COR-L47 (cell line): ENCODE measurements around the gene PLAGL1.

Experiments
- DNase-seq: peaks from one replicate; lab custom pipeline; 2025; lab: John Stamatoyannopoulos, UW

Gene PLAGL1

GRCh38 chr6:143965503-143966171, 42.4 kb downstream of the PLAGL1 start:
- DNase-seq, result no peak

GRCh38 chr6:143964674-143965081, 43.4 kb downstream of the PLAGL1 start:
- DNase-seq, result no peak

GRCh38 chr6:143963158-143963919, 44.7 kb downstream of the PLAGL1 start:
- DNase-seq, result no peak

DNA sequence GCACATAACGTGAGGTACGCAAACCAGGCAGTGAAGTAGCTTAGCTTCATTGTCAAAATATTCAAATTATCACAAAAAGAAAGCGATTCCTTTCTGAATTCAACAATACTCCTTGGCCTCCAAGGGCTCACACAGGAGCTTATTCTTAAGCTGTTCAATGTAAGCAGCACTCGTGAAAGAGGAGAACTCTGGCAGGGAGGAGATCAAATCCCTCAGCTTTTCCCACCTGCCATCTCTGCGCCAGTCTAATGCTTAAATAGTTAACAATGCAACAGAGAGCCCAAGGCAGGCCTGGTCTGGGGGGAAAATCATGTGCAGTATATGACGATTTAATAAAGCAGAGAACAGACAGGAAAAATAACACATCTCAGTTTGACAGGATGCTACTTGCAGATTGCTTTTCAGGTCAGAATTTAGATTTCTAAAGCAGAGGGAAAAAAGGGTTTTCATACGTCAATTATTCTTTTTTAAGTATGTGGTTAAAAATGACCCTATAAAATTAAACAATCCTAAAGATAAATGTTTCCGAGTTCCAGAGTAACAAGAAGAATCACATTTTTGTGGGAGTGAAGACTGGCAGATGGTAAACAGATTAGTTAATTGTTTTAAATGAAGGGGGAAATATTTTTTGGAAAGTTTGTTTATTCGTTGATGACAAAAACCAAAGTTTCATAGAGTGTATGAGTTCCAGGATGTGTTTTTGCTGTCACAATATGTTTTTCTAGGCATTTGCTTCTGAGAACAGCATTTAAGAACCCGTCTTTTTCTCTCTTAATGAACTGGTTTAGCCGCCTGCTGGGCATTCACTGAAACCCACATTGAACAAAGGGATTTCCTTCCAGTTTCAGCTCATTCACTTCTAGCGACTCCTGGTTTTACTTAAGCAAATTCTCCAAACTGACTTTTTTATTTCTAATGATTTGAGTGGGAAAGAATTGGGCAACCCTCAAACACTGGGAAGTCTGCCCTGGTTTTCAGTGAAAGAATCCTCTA, 45.9 kb downstream of the PLAGL1 start:
- DNase-seq, result no peak

DNA sequence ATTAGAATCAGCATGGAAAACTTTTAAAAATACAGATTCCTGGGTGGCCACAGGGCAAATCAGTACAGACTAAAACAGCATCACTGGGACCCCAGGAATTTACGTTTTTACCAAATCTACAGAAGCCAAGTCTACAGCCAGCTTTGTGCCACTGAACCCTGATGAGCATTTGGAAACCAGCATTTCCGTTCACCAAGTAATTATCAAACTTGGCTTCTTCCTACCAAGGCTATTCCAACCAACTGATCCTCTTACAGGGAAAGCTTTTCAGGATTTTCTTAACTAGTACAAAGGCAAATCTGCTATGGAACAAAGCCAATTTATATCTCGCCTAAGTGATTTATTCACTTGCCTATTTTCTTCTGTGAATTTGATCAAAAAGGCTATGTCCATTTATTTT, 47.0 kb downstream of the PLAGL1 start:
- DNase-seq, result no peak

GRCh38 chr6:143959927-143960326, 48.1 kb downstream of the PLAGL1 start:
- DNase-seq, result no peak

DNA sequence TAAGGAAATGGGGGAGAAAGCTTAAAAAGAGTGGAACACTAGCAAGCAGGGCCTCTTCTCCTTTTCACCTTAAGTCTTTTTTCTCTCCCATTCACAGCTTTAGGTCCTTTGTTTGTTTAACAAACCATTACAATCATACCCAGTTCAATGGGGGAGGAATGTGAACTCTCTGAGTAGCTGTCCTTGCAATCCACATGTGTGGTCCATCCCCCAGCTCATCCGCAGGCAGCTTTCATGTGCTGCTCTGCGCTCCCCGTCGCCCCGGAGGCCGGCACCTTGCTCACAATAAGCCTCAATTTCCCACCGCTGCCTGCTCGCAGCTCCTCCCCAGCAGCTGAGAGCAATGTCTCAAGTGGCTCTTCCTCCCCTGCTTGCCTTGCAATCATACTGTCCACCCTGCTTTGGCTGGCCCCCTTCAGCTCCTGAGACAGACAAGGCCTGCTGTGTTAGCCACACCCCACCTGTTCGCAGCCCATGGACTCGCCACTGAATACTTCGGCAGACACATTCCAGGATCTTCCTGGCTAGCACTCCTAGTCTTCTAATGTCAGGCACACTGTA, 49.1 kb downstream of the PLAGL1 start:
- no peak for DNase-seq

GRCh38 chr6:143957679-143958274, 50.3 kb downstream of the PLAGL1 start:
- no peak for DNase-seq

- DNase-seq, result no peak
Measured at GRCh38 chr6:143955971-143956370, 52.1 kb downstream of the PLAGL1 start.

DNA sequence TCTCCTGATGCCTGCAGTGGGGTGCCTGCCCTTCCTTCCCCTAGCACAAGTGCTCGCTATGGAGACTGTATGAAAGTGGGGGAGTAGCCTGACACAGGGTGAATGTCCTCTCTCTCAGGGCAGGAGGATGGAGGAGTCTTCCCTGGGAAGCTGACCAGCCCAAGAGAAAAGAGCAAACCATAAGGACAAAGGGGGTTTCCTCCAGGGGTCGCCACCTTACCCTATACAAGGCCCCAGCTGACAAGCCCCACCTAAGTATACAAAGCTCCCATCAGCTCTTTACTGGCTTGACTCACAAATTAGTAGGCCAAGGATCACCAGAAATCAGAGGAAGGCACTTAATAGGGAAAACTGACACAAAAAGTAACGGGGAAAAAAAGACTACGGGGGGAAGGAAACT, 54.1 kb downstream of the PLAGL1 start:
- no peak for DNase-seq

GRCh38 chr6:143952947-143953701, 54.9 kb downstream of the PLAGL1 start:
- no peak for DNase-seq

- DNase-seq, result no peak
Measured at GRCh38 chr6:143952060-143952778, 55.8 kb downstream of the PLAGL1 start.

- no peak for DNase-seq
Measured at GRCh38 chr6:143950875-143951274, 57.2 kb downstream of the PLAGL1 start.

GRCh38 chr6:143949962-143950361, 58.1 kb downstream of the PLAGL1 start:
- DNase-seq, result no peak

DNA sequence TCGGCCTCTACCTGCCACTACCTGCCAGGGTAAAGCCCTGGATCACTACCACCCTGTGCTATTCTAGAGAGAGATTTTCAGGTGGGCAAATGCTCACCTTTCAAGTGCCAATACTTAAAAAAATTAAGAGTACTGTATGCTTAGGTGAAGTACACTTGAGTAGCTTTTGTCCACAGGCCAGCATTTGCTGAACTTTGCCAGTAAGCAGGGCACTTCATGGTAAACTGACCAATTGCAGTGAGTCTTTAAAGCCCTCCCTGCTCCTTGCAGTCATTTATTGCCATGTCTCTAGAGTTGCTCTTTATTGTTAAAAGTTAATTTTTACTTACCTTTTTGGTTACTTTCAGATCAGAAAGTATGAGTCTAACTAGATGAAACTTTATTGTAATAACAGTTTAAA, 58.5 kb downstream of the PLAGL1 start:
- no peak for DNase-seq

GRCh38 chr6:143948208-143948607, 59.9 kb downstream of the PLAGL1 start:
- DNase-seq, result no peak

- peak; percentile 41 for DNase-seq
Measured at GRCh38 chr6:143941852-143942627, 66.0 kb downstream of the PLAGL1 start.

DNA sequence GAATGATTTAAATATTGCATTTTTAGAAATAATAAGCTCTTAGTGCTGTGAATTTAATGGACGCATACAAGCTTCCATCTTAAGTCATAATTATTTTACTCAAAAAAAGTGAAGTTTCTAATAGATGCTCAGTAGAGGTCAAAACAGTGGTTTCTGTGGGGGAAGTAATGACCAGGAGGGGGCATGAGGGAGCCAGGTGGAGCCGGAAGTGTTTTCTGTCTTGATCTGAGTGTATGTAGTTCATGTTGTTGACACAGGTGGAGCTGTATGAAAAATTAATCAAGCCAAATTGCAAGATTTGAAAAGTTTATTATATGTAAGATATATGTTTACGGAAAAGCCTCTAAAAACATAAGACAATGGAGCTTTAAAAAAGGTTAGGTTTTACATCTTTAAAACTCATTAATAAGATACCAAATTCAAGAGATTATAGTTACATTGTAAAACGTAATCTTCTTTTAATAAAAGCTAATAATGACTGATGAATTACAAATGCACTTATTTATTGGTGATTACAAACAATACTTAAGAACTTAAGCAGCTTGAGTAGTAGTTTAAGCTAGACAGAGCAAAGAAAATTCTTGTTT, 68.0 kb downstream of the PLAGL1 start:
- peak; percentile 8 for DNase-seq

GRCh38 chr6:143939364-143939763, 68.7 kb downstream of the PLAGL1 start:
- DNase-seq, result no peak
